Activated T-cell treated with anti-CD3 and anti-CD28 coated beads, Interleukin-2, amount 50 U/mL, for 48 hours (primary cell): ENCODE results near the gene KLHL41.
A peak's percentile ranks its signal among the peaks of the same experiment; 100 is the strongest.
"Not testable (repeated sequence)": the region's sequence is repeated elsewhere in the genome, so short reads cannot be mapped to it uniquely, and the experiment has no call there.

ENCODE experiments used
- DNase-seq, 2 experiments: peaks; one replicate each; pipeline ENCODE4 v3.0.0-alpha.2; 2020

Gene KLHL41

DNA sequence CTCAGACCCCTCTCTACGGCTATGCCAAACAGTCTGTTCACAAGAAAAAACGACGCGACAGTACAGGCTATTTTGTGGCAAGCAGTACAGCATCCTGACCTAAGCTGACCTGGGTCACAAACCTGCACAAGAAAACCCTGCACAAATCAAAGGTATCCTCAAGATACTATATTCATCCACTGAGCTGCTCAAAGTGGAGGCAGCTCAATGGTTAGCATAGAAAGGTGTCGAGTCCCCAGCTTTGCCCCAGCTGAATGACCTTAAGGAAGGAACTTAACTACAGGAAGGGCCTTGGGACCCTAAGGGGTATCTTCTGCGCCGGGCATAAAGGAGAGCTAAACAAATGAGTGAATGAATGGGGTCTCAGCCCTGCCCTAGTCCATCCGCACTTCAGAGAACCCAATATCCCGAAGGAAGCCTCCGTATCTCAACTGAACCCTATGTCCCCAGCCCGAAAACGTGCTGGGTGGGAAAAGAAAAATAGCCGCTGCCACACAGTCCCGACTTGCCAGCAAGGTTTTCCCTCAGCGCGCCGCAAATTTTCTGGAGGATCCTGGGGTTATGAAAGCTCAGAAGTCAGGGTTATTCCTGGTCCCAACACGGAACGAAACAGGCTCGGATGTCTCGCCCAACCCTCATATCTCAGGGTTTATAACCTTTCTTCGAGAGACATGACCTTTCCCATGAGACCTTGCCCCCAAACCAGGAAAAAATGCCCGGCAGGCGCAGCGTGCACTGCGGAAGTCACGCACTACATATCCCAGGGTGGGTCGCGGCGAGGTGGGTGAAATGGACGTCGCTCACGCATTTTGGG, 63.9 kb downstream of the KLHL41 start, which contains the start of gene FASTKD1:
Gene FASTKD1 (minus strand): TSS at position 706 of the 814 bp plus-strand sequence. CDS start 1,836 bp downstream, outside the sequence.
- peak; percentile 91 for DNase-seq

DNA sequence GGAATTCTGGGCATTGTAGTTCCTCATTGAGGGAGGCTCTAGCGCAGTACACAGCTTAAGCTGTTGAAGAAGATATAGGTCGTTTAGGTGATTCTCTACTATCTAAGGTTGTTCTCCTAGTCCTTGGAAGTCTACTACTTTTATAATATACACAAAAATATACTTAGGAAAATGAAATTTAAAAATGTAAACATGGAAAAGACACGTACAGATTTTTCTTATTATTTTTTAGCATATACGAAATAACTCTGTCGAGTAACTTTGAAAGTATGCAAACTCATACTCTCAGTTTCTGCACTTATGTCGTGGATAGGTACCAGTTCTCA, 64.4 kb downstream of the KLHL41 start:
- no peak for DNase-seq

DNA sequence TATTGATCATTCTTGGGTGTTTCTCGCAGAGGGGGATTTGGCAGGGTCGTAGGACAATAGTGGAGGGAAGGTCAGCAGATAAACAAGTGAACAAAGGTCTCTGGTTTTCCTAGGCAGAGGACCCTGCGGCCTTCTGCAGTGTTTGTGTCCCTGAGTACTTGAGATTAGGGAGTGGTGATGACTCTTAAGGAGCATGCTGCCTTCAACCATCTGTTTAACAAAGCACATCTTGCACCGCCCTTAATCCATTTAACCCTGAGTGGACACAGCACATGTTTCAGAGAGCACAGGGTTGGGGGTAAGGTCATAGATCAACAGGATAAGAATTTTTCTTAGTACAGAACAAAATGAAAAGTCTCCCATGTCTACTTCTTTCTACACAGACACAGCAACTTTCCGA, 65.0 kb downstream of the KLHL41 start:
- DNase-seq = not testable (repeated sequence)

DNA sequence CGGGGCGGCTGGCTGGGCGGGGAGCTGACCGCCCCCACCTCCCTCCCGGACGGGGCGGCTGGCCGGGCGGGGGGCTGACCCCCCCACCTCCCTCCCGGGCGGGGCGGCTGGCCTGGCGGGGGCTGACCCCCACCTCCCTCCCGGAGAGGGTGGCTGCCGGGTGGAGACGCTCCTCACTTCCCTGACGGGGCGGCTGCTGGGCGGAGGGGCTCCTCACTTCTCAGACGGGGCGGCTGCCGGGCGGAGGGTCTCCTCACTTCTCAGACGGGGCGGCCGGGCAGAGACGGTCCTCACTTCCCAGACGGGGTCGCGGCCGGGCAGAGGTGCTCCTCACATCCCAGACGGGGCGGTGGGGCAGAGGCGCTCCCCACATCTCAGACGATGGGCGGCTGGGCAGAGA, 65.8 kb downstream of the KLHL41 start:
- not testable (repeated sequence) for DNase-seq
